Esophagus (tissue), 2 donors: ENCODE measurements around the gene CSF2RB. TPM values are rescaled to one million over a fixed set of nuclear protein-coding genes. Genes with fewer than 3 reads are reported as not detected.

Experiments
- H3K27ac ChIP-seq, 2 donors: one replicate each; pipeline ENCODE4 v1.5.1; 2013; ENCODE audit warnings: low read depth in 2 of 2, mild to moderate bottlenecking in 2 of 2, inconsistent platforms in 1 of 2, low read length in 1 of 2, moderate library complexity in 1 of 2
- H3K27me3 ChIP-seq, 2 donors: one replicate each; pipeline ENCODE4 v1.6.1; 2013; ENCODE audit warnings: low read length in 2 of 2, control low read depth in 1 of 2, mild to moderate bottlenecking in 1 of 2; ENCODE audit not compliant: insufficient read depth in 2 of 2, control insufficient read depth in 1 of 2
- H3K36me3 ChIP-seq, 2 donors: one replicate each; pipeline ENCODE4 v1.6.1; 2013; ENCODE audit warnings: low read length in 1 of 2; ENCODE audit not compliant: control insufficient read depth in 2 of 2, insufficient read depth in 2 of 2
- H3K4me1 ChIP-seq, 2 donors: one replicate each; pipeline ENCODE4 v1.6.1; 2013; ENCODE audit warnings: low read length in 1 of 2; ENCODE audit not compliant: control insufficient read depth in 2 of 2, insufficient read depth in 2 of 2
- H3K4me3 ChIP-seq, 2 donors: one replicate each; pipeline ENCODE4 v1.5.1; 2013; ENCODE audit warnings: low read length in 2 of 2, mild to moderate bottlenecking in 2 of 2, low read depth in 1 of 2, moderate library complexity in 1 of 2
- H3K9me3 ChIP-seq, 2 donors: one replicate each; pipeline ENCODE4 v1.6.1; 2013; ENCODE audit warnings: mild to moderate bottlenecking in 2 of 2, low read depth in 1 of 2, low read length in 1 of 2, moderate library complexity in 1 of 2; ENCODE audit not compliant: control insufficient read depth in 2 of 2, insufficient read depth in 1 of 2
- WGBS, 2 donors: extraction: QIAGEN DNeasy Blood & Tissue Kit; methylation state at CpG; one replicate each; pipeline ENCODE4 v1.1.7; 2013; 5-methylcytosine and 5-hydroxymethylcytosine counted together
- polyA plus RNA-seq, 2 donors: library from polyadenylated mRNA; stranded (reverse); fragments of 200-250 nt; gene quantifications; one replicate each; pipeline ENCODE4 v1.2.3, GENCODE V29; 2013
- donor health status: healthy with polysubstance abuse.
- donor health status: Bipolar disorder and iron deficiency.

CSF2RB gene
- polyA plus RNA-seq, 2 donors, result 0.75 to 1.5 TPM

- Histone ChIP-seq H3K36me3 (no peaks in the 10 kb centered on the region), H3K9me3 (no peaks in the 10 kb centered on the region), H3K27ac (no peak overlapping the region), H3K4me1 (peaks cover 0 to 2% of the 10 kb centered on the region in 2 donors), H3K27me3 (no peaks in the 10 kb centered on the region), H3K4me3 (no peak overlapping the region)
- 71 to 73% methylated on average over 1 of the region's 1 CpG for WGBS, 2 donors
These were observed 42.3 kb downstream of the CSF2RB start for GRCh38 chr22:36955691-36956090.

DNA sequence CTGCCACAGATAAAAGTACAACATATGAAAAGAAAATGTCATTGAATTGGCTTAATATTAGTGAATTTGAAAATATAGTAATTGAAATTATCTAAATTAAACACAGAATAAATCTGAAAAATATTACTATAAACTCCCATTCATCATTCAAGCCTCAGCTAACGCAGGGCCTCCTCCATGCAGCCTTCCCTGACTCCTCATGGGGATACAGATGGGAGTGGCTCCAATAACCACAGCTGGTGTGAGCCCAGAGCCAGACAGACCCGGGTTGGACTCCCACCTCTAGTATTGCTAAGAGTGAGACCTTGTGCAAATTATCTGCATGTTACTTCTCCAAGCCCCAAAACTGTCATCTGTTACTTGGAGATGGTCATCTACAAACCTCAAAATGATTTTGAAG is 44.9 kb downstream of the CSF2RB start:
- H3K4me1 ChIP-seq, result peaks cover 0 to 2% of the 10 kb centered on the region in 2 donors
- H3K9me3 ChIP-seq, result no peaks in the 10 kb centered on the region
- no peaks in the 10 kb centered on the region for H3K36me3 ChIP-seq
- 75 to 76% methylated on average over 2 of the region's 2 CpGs for WGBS, 2 donors
- H3K27ac ChIP-seq, result no peak overlapping the region
- H3K4me3 ChIP-seq, result no peak overlapping the region
- H3K27me3 ChIP-seq, result peaks cover 0 to 2% of the 10 kb centered on the region in 2 donors

DNA sequence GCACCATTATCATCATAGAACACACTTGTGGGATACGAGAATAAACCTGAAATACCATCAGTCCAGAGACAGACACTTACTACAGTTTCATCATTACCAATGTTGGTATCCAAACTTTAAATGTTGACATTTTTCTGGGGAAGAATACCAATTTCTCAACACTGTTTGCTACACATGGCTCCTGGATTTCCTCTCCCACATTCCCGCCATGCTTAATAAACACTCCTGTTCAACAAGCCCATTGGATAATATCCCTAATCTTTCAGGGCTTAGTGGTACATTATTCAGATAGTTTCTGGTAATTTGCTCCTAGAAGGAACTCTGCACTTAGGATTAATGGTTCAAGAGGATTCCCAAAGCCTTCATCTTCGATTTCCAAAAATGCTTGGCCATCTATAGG is 48.2 kb downstream of the CSF2RB start:
- Histone ChIP-seq H3K9me3 (no peaks in the 10 kb centered on the region), H3K36me3 (no peaks in the 10 kb centered on the region), H3K4me1 (no peaks in the 10 kb centered on the region), H3K27ac (no peak overlapping the region), H3K27me3 (peaks cover 0 to 2% of the 10 kb centered on the region in 2 donors), H3K4me3 (no peak overlapping the region)
- WGBS, 2 donors, result 53 to 56% methylated on average over 3 of the region's 3 CpGs

DNA sequence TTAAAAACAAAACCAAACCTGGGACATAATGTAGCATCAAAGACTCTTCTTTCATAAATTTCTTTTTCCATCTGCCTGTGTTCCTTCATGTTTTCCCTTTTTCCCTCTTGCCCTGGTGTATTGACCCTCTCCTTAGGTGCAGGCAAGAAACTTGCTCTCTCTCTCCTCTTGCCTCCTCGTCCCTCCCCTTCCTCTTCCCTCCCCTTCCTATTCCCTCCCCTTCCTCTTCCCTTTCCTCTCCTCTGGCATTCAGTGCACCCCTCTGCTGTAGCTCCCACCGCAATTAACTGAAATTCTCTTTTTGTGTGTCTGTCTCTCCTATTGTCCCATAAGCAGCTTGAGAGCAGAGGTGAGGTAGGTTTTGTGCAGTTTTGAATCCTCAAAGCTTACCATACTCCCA is 49.9 kb downstream of the CSF2RB start:
- Histone ChIP-seq H3K4me1 (no peaks in the 10 kb centered on the region), H3K27me3 (peaks cover 0 to 2% of the 10 kb centered on the region in 2 donors), H3K9me3 (no peaks in the 10 kb centered on the region), H3K36me3 (no peaks in the 10 kb centered on the region), H3K4me3 (no peak overlapping the region), H3K27ac (no peak overlapping the region)
- WGBS, 2 donors, result 44 to 57% methylated on average over 2 of the region's 2 CpGs

DNA sequence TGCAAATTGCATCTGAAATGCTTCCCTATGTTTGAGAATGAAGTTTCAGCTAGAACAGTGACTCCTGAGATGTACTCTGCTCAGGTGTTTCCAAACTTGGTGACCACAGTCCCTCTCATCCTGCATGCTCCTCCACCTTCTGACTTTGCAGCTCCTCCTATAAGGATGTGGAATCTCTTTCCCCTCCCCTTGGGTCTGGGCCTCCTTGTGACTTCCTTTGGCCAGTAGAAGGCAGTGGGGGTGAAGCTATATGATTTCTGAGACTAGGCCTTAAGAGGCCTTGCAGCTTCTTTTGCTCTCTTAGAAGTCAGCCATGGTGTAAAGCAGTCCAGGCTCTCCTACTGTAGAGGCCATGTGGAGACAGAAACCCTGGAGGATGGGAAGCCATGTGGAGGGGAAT is 50.7 kb downstream of the CSF2RB start:
- Histone ChIP-seq H3K4me1 (no peaks in the 10 kb centered on the region), H3K9me3 (no peaks in the 10 kb centered on the region), H3K27ac (no peak overlapping the region), H3K4me3 (no peak overlapping the region), H3K27me3 (peaks cover 0 to 2% of the 10 kb centered on the region in 2 donors), H3K36me3 (no peaks in the 10 kb centered on the region)

- no peak overlapping the region for H3K27ac ChIP-seq
- no peaks in the 10 kb centered on the region for H3K36me3 ChIP-seq
- peaks cover 0 to 2% of the 10 kb centered on the region in 2 donors for H3K27me3 ChIP-seq
- H3K4me1 ChIP-seq, result no peaks in the 10 kb centered on the region
- WGBS, 2 donors, result 72 to 81% methylated on average over 2 of the region's 2 CpGs
- no peak overlapping the region for H3K4me3 ChIP-seq
- H3K9me3 ChIP-seq, result no peaks in the 10 kb centered on the region
These were observed 52.3 kb downstream of the CSF2RB start for GRCh38 chr22:36965696-36966095.

- Histone ChIP-seq H3K4me1 (no peaks in the 10 kb centered on the region), H3K36me3 (no peaks in the 10 kb centered on the region), H3K4me3 (no peak overlapping the region), H3K27ac (no peak overlapping the region), H3K27me3 (peaks cover 0 to 2% of the 10 kb centered on the region in 2 donors), H3K9me3 (no peaks in the 10 kb centered on the region)
- 70 to 73% methylated on average over 11 of the region's 11 CpGs for WGBS, 2 donors
These were observed 53.6 kb downstream of the CSF2RB start for GRCh38 chr22:36966851-36967540.

DNA sequence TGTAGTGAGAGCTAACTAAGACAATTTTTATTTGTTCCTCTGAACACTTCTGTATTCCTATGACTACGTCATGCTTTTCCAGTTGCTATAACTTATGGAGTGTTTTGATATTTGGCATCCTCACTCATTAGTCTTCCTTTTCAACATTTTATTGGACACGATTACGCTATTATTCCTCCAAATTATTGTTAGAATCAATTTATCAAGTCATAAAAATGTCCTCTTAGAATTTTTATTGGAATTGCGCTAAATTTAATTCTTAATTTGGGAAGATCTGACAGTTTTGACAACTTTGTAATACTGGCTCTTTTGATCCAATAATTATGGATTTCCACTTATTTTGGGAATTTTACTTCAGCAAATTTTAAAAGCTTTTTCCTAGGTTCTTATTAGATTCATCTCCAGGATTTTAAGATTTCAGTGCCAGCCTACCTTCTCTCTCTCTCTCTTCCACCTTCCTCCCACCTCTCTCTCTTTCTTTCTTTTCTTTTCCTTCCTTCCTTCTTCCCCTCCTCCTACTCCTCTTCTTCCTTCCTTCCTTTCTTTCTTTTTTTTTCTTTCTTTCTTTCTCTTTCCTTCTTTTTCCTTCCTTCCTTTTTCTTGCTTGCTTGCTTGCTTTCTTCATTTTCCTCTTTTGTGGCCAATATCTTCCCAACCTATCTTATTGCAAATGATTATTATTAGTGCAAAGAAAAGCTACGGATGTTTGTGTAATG is 55.0 kb downstream of the CSF2RB start:
- Histone ChIP-seq H3K27ac (no peak overlapping the region), H3K4me3 (no peak overlapping the region), H3K36me3 (no peaks in the 10 kb centered on the region), H3K9me3 (no peaks in the 10 kb centered on the region), H3K4me1 (no peaks in the 10 kb centered on the region), H3K27me3 (no peaks in the 10 kb centered on the region)
- WGBS, 2 donors, result 90 to 92% methylated on average over 5 of the region's 5 CpGs

DNA sequence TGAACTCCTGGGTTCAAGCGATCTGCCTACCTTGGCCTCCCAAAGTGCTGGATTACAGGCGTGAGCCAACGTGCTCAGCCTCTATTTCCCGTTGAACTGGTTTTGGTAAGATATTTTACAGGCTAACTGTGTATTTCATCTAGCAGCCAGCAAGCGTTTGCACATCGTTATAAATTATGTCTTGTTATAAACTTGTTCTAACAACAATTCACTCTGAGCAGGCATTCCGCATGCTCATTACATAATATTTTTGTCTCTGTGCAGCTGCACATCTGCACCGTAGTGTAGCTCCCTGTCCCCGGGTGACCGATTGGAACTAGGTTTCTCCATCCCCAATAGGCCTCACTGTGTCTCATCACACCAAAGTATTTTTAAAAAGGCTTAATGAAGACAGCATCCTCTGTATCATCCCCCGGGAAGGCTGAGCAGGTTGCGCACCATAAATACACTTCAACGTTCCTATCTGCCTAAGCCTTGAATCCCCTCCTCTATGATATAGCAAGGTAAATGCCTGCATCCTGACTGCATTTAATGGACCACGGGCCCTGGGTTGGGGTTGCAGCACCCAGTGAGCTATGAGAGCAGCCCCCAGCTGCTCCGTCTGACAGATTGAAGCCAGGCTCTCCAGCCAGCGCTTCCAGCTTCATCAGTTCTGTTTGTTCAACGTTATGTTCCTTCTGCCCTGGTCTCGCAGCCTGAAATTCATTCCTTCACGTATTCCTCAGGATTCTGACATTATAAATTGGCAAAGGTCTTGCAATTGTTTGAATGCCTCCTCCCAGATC is 58.1 kb downstream of the CSF2RB start:
- 45 to 60% methylated on average over 19 of the region's 19 CpGs for WGBS, 2 donors

More for the DNA sequence above, 58.1 kb downstream of the CSF2RB start:
- Histone ChIP-seq H3K4me3 (no peak overlapping the region), H3K4me1 (no peaks in the 10 kb centered on the region), H3K27ac (peak overlapping the region in 1 of 2 donors; percentile 39), H3K36me3 (no peaks in the 10 kb centered on the region), H3K9me3 (no peaks in the 10 kb centered on the region), H3K27me3 (no peaks in the 10 kb centered on the region)
